Measurements from ENCODE around the gene KCNQ1OT1. TPM values are rescaled to one million over a fixed set of nuclear protein-coding genes. Genes with fewer than 3 reads are reported as not detected.

The KCNQ1OT1 gene
- total RNA-seq, 1 donor = 5.1 TPM

GRCh38 chr11:2584434-2584811, 115.4 kb downstream of the KCNQ1OT1 start:
- Histone ChIP-seq H3K4me2 (ENCODE audit: insufficient read depth, low read length) (no peak overlapping the region), H3K79me2 (ENCODE audit: insufficient read depth, low read length) (no peaks in the 10 kb centered on the region), H3K27me3 (ENCODE audit: insufficient read depth, low read length) (no peaks in the 10 kb centered on the region), H3K9me3 (ENCODE audit: low read depth, low read length) (no peaks in the 10 kb centered on the region), H3K27ac (ENCODE audit: low read depth, low read length) (no peak overlapping the region), H3K4me1 (ENCODE audit: insufficient read depth, low read length) (no peaks in the 10 kb centered on the region), H4K20me1 (ENCODE audit: insufficient read depth, low read length) (no peaks in the 10 kb centered on the region), H2AFZ (ENCODE audit: low read length) (no peak overlapping the region), H3K36me3 (ENCODE audit: insufficient read depth, low read length) (no peaks in the 10 kb centered on the region), H3K4me3 (ENCODE audit: insufficient read depth, low read length) (no peak overlapping the region)
- peak; percentile 6 for DNase-seq (ENCODE audit: insufficient read length, low spot score, missing footprints)
- TF ChIP-seq CTCF (IDR thresholded peaks at IDR 0.05; ENCODE audit: extremely low read depth, low read depth, low read length) = no peak

GRCh38 chr11:2583605-2583958, 116.2 kb downstream of the KCNQ1OT1 start:
- Histone ChIP-seq H3K36me3 (ENCODE audit: insufficient read depth, low read length) (no peaks in the 10 kb centered on the region), H3K79me2 (ENCODE audit: insufficient read depth, low read length) (no peaks in the 10 kb centered on the region), H3K4me3 (ENCODE audit: insufficient read depth, low read length) (no peak overlapping the region), H3K27me3 (ENCODE audit: insufficient read depth, low read length) (no peaks in the 10 kb centered on the region), H3K9me3 (ENCODE audit: low read depth, low read length) (no peaks in the 10 kb centered on the region), H3K4me2 (ENCODE audit: insufficient read depth, low read length) (no peak overlapping the region), H3K4me1 (ENCODE audit: insufficient read depth, low read length) (no peaks in the 10 kb centered on the region), H4K20me1 (ENCODE audit: insufficient read depth, low read length) (no peaks in the 10 kb centered on the region), H2AFZ (ENCODE audit: low read length) (no peak overlapping the region), H3K27ac (ENCODE audit: low read depth, low read length) (no peak overlapping the region)
- no peak for TF ChIP-seq CTCF (IDR thresholded peaks at IDR 0.05; ENCODE audit: extremely low read depth, low read depth, low read length)
- DNase-seq (ENCODE audit: insufficient read length, low spot score, missing footprints) = peak; percentile 27

GRCh38 chr11:2582946-2583604, 116.7 kb downstream of the KCNQ1OT1 start:
- H3K27me3 ChIP-seq (ENCODE audit: insufficient read depth, low read length) = no peaks in the 10 kb centered on the region
- no peak overlapping the region for H2AFZ ChIP-seq (ENCODE audit: low read length)
- no peaks in the 10 kb centered on the region for H3K9me3 ChIP-seq (ENCODE audit: low read depth, low read length)
- no peak overlapping the region for H3K4me2 ChIP-seq (ENCODE audit: insufficient read depth, low read length)
- H3K4me1 ChIP-seq (ENCODE audit: insufficient read depth, low read length) = no peaks in the 10 kb centered on the region
- no peaks in the 10 kb centered on the region for H4K20me1 ChIP-seq (ENCODE audit: insufficient read depth, low read length)
- no peak for TF ChIP-seq CTCF (IDR thresholded peaks at IDR 0.05; ENCODE audit: extremely low read depth, low read depth, low read length)
- no peaks in the 10 kb centered on the region for H3K36me3 ChIP-seq (ENCODE audit: insufficient read depth, low read length)
- peak; percentile 48 for DNase-seq (ENCODE audit: insufficient read length, low spot score, missing footprints)
- H3K4me3 ChIP-seq (ENCODE audit: insufficient read depth, low read length) = no peak overlapping the region
- no peaks in the 10 kb centered on the region for H3K79me2 ChIP-seq (ENCODE audit: insufficient read depth, low read length)
- no peak overlapping the region for H3K27ac ChIP-seq (ENCODE audit: low read depth, low read length)

GRCh38 chr11:2582351-2582945, 117.3 kb downstream of the KCNQ1OT1 start:
- no peak overlapping the region for H3K4me3 ChIP-seq (ENCODE audit: insufficient read depth, low read length)
- no peak overlapping the region for H3K4me2 ChIP-seq (ENCODE audit: insufficient read depth, low read length)
- no peaks in the 10 kb centered on the region for H3K27me3 ChIP-seq (ENCODE audit: insufficient read depth, low read length)
- peak; percentile 59 for DNase-seq (ENCODE audit: insufficient read length, low spot score, missing footprints)
- H3K4me1 ChIP-seq (ENCODE audit: insufficient read depth, low read length) = no peaks in the 10 kb centered on the region
- no peak for TF ChIP-seq CTCF (IDR thresholded peaks at IDR 0.05; ENCODE audit: extremely low read depth, low read depth, low read length)
- no peaks in the 10 kb centered on the region for H3K9me3 ChIP-seq (ENCODE audit: low read depth, low read length)
- H2AFZ ChIP-seq (ENCODE audit: low read length) = no peak overlapping the region
- H3K36me3 ChIP-seq (ENCODE audit: insufficient read depth, low read length) = no peaks in the 10 kb centered on the region
- no peaks in the 10 kb centered on the region for H3K79me2 ChIP-seq (ENCODE audit: insufficient read depth, low read length)
- no peak overlapping the region for H3K27ac ChIP-seq (ENCODE audit: low read depth, low read length)
- H4K20me1 ChIP-seq (ENCODE audit: insufficient read depth, low read length) = no peaks in the 10 kb centered on the region

Measured in osteoblast (primary cell).